Liver (tissue), 3 donors: Measurements from ENCODE around the gene DOK5.

Experiments used
- EGR1 ChIP-seq, 2 donors: IDR thresholded peaks; 2 replicates each; pipeline ENCODE4 v1.6.1; 2016 to 2018; ENCODE audit warnings: antibody characterized with exemption in 2 of 2, low read depth in 2 of 2
- TF ChIP-seq, protein P1 (sequence below): IDR thresholded peaks from 2 replicates; pipeline ENCODE4 v1.6.1; 2016; ENCODE audit warnings: antibody characterized with exemption
- TF ChIP-seq, protein P2 (sequence below): fragments of 150-350 bp; IDR thresholded peaks from 2 replicates; pipeline ENCODE4 v1.5.1; 2017; ENCODE audit warnings: improper control_type of control experiment, low read depth, low read length; ENCODE audit not compliant: missing input control
- TF ChIP-seq, protein P3 (sequence below): IDR thresholded peaks from 2 replicates; pipeline ENCODE4 v1.6.1; 2016; ENCODE audit warnings: antibody characterized with exemption
- TF ChIP-seq, protein P4 (sequence below): IDR thresholded peaks from 2 replicates; pipeline ENCODE4 v1.6.1; 2016; ENCODE audit warnings: antibody characterized with exemption, mild to moderate bottlenecking
- TF ChIP-seq, protein P5 (sequence below): IDR thresholded peaks from 2 replicates; pipeline ENCODE4 v1.6.1; 2016; ENCODE audit warnings: antibody characterized with exemption
- donor health status: healthy.
- donor health status: healthy.

DNA sequence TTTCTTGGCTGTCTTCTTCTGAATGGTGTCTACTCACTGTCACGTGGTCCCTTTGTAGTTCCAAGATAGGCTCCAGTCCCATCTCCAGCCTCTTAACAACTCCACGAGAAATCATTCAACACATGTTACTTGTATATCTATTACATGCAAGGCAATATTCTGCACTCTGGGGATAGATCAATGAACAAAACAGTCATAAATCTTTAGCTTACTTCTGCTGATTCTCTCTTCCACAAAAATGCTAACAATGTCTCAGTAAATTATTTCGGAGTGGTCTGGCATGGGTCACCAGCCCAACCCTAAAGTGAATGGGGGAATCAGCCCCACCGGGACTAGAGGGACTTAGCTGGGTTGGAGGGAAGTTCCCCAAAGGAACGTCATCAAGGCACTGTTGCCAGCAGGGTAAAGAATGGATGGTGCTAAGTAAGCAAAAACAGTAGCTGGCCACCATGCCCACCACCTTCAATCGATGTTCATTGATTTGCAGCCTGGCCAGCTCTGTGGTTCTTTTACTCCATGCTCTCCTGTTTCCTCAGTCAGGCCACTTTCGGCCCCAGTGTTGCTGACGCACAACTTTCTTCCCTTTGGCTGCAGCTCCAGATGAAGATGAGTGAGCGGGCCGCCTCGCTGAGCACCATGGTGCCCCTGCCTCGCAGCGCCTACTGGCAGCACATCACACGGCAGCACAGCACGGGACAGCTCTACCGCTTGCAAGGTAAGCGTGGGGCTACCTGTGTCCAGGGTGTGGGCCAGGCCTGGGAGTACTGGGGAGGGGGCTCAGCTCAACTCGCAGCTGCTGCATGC lies 167.7 kb downstream of the DOK5 start:
- TF ChIP-seq, protein P1, sequence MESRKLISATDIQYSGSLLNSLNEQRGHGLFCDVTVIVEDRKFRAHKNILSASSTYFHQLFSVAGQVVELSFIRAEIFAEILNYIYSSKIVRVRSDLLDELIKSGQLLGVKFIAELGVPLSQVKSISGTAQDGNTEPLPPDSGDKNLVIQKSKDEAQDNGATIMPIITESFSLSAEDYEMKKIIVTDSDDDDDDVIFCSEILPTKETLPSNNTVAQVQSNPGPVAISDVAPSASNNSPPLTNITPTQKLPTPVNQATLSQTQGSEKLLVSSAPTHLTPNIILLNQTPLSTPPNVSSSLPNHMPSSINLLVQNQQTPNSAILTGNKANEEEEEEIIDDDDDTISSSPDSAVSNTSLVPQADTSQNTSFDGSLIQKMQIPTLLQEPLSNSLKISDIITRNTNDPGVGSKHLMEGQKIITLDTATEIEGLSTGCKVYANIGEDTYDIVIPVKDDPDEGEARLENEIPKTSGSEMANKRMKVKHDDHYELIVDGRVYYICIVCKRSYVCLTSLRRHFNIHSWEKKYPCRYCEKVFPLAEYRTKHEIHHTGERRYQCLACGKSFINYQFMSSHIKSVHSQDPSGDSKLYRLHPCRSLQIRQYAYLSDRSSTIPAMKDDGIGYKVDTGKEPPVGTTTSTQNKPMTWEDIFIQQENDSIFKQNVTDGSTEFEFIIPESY, result no peak
- TF ChIP-seq, protein P2, sequence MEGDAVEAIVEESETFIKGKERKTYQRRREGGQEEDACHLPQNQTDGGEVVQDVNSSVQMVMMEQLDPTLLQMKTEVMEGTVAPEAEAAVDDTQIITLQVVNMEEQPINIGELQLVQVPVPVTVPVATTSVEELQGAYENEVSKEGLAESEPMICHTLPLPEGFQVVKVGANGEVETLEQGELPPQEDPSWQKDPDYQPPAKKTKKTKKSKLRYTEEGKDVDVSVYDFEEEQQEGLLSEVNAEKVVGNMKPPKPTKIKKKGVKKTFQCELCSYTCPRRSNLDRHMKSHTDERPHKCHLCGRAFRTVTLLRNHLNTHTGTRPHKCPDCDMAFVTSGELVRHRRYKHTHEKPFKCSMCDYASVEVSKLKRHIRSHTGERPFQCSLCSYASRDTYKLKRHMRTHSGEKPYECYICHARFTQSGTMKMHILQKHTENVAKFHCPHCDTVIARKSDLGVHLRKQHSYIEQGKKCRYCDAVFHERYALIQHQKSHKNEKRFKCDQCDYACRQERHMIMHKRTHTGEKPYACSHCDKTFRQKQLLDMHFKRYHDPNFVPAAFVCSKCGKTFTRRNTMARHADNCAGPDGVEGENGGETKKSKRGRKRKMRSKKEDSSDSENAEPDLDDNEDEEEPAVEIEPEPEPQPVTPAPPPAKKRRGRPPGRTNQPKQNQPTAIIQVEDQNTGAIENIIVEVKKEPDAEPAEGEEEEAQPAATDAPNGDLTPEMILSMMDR, result no peak
- TF ChIP-seq EGR1 (IDR thresholded peaks at IDR 0.05; ENCODE audit: low read depth in 2 of 2), result no peak
- TF ChIP-seq, protein P3, sequence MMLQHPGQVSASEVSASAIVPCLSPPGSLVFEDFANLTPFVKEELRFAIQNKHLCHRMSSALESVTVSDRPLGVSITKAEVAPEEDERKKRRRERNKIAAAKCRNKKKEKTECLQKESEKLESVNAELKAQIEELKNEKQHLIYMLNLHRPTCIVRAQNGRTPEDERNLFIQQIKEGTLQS, result no peak
- TF ChIP-seq, protein P4, sequence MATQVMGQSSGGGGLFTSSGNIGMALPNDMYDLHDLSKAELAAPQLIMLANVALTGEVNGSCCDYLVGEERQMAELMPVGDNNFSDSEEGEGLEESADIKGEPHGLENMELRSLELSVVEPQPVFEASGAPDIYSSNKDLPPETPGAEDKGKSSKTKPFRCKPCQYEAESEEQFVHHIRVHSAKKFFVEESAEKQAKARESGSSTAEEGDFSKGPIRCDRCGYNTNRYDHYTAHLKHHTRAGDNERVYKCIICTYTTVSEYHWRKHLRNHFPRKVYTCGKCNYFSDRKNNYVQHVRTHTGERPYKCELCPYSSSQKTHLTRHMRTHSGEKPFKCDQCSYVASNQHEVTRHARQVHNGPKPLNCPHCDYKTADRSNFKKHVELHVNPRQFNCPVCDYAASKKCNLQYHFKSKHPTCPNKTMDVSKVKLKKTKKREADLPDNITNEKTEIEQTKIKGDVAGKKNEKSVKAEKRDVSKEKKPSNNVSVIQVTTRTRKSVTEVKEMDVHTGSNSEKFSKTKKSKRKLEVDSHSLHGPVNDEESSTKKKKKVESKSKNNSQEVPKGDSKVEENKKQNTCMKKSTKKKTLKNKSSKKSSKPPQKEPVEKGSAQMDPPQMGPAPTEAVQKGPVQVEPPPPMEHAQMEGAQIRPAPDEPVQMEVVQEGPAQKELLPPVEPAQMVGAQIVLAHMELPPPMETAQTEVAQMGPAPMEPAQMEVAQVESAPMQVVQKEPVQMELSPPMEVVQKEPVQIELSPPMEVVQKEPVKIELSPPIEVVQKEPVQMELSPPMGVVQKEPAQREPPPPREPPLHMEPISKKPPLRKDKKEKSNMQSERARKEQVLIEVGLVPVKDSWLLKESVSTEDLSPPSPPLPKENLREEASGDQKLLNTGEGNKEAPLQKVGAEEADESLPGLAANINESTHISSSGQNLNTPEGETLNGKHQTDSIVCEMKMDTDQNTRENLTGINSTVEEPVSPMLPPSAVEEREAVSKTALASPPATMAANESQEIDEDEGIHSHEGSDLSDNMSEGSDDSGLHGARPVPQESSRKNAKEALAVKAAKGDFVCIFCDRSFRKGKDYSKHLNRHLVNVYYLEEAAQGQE, result no peak
- TF ChIP-seq, protein P5, sequence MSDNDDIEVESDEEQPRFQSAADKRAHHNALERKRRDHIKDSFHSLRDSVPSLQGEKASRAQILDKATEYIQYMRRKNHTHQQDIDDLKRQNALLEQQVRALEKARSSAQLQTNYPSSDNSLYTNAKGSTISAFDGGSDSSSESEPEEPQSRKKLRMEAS, result no peak
